ENCODE results near the gene TRPC4.

GRCh38 chr13:37617173-37617572 is 252.4 kb downstream of the TRPC4 start:
- TF ChIP-seq RAD21 (conservative IDR thresholded peaks at IDR 0.05) (no peak), POLR2AphosphoS5 (IDR thresholded peaks at IDR 0.05) (no peak), CTCF (IDR thresholded peaks at IDR 0.05; ENCODE audit: poor library complexity, severe bottlenecking) (no peak), TAF1 (IDR thresholded peaks at IDR 0.05; ENCODE audit: low read depth) (no peak), SMC3 (conservative IDR thresholded peaks at IDR 0.05; ENCODE audit: poor library complexity) (no peak), MXI1 (conservative IDR thresholded peaks at IDR 0.05; ENCODE audit: poor library complexity, severe bottlenecking) (no peak)
